Esophagus muscularis mucosa (tissue), 3 donors: Measurements from ENCODE around the gene GRIK4.

Experiments used
- CTCF ChIP-seq, 3 experiments: fragments of 200-600 bp in 2 of 3; fragments of 450-650 bp in 1 of 3; sonication (generic) in 2 of 3; IDR thresholded peaks; one replicate each; pipeline ENCODE4 v1.5.1; 2017 to 2019; ENCODE audit warnings: antibody characterized with exemption in 3 of 3, mild to moderate bottlenecking in 2 of 3, moderate library complexity in 1 of 3
- POLR2A ChIP-seq: fragments of 450-650 bp; IDR thresholded peaks from one replicate; pipeline ENCODE4 v1.6.1; 2017; ENCODE audit warnings: antibody characterized with exemption, moderate library complexity, mild to moderate bottlenecking, low read depth

GRCh38 chr11:120991830-120992686 lies 480.5 kb downstream of the GRIK4 start:
- TF ChIP-seq CTCF (IDR thresholded peaks at IDR 0.05) (no peak), POLR2A (no peak)
